GM19328 (cell line): ENCODE results near the gene EPB41L1.

Source experiments
- ATAC-seq: cut with Tn5 transposase; IDR thresholded peaks from one replicate; pipeline ENCODE4 v1.9.1; 2021; ENCODE audit warnings: mild to moderate bottlenecking, moderate library complexity; ENCODE audit not compliant: unreplicated experiment

EPB41L1 gene

DNA sequence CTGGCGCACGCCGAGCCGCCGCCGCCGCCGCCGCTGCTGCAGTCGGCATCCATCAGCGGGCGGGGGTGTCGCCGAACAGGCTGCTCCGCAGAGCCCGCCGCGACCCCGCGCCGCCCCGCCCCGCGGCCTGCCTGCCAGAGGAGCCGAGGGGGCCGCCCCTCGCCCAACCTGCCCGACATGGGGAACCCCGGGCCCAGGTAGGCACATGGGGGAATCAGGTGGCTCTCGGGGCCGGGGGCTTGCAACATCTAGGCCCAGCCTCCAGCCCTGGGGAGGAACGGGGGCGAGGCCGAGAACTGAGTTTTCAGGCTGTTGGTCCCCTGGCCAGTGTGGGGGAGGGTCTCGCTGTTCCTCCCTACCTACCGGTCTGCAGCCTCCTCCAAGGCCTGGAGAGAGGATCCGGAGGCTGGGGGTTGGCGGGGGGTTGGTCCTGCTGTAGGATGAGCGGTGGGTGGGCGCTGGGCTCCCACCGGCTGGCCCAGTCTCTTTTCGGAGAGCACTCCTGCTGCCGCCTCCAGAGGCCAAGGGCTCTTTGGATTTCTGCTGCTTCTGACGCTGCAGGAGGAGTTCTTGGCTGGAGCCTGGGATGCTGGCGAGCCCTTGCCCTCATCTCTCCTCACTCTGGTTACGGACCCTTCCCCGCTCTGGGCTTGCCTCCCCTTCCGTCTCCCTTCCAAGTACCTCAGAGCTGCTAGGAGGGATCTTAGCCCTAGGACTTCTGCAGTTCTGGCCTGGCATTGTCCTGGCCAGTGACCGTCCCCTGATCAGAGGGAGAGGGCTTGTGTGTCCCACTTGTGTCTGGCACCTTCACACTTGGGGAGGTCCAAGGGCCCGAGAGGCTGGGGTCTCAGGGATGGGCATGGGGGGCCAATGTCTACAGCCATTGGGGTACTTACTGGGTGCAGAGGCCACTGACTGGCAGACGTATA is at the start of gene EPB41L1:
Gene EPB41L1 (plus strand): TSS at position 41 of the 929 bp plus-strand sequence. CDS start 19,038 bp downstream, outside the sequence.
- no peak for ATAC-seq

DNA sequence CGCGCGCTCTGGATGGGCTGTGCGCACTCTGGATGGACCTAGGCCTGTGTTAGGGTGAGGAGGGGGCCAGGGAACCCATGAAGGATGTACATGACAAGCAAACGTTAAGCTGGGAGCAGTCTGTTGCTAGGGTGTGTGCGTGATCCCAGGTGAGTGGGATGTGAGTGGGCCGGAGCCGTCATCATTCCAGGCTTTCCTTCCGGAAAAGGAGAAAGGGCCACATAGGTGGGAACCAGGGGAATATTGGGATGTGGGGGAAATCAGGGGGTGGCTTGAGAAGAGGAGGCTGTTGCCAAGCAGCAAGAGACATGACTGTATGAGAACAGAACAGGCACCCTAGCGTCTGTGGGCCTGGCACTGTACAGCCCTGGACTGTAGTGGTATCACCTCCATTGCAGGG is 49.7 kb upstream of the EPB41L1 start:
- no peak for ATAC-seq

DNA sequence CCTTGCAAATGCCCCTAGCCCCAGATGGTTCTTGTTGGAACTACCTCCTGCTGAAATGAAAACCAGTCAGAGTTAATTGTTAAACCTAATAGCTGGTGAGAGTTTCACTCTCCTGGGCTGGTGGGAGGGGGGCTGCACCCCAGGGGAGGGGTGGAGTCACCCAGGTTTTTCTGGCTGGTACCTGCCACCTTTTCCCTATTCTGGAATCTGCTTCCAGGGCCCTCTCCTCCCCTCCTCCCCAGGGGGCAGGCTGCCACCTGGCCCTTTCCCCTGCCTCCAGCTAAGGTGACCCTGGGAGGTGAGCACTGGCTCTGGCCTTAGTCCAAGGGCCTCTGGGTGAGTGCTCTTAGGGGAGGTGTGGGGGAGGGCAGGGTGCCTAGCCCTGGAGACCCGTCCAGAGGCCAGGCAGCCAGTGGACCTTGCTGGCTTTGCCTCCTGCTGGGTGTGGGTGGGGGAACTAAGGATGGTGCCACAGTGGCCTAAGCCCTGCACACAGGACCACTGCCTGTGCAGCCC is 48.8 kb upstream of the EPB41L1 start:
- ATAC-seq: no peak

DNA sequence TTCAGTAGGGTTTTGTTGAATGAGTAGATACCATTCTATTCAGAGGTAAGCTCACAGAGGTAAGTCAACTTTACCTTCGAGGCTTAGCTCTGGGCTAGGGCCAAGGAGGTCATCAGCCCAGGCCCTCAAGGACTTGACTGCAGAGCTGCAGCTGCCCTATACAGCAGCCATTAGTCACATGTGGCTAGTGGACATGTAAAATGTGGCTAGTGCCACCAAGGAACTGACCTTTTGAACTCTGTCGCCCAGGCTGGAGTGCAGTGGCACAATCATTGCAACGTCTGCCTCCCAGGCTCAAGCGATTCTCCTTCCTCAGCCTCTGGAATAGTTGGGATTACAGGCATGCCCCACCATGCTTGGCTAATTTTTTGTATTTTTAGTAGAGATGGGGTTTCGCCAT is 47.9 kb upstream of the EPB41L1 start:
- ATAC-seq: no peak

DNA sequence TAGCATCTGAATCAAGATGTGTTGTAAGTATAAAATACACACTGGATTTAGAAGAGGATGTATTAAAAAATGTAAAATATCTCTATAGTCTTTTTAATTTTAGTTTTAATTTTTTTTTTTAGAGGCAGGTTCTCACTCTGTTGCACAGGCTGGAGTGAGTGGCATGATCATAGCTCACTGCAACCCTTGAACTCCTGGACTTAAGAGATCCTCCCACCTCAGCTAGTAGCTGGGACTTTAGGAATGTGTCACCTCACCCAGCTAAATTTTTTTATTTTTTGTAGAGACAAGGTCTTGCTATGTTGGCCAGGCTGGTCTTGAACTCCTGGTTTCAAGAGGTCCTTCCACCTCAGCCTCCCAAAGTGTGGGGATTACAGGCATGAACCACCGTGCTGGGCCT is 46.7 kb upstream of the EPB41L1 start:
- no peak for ATAC-seq

DNA sequence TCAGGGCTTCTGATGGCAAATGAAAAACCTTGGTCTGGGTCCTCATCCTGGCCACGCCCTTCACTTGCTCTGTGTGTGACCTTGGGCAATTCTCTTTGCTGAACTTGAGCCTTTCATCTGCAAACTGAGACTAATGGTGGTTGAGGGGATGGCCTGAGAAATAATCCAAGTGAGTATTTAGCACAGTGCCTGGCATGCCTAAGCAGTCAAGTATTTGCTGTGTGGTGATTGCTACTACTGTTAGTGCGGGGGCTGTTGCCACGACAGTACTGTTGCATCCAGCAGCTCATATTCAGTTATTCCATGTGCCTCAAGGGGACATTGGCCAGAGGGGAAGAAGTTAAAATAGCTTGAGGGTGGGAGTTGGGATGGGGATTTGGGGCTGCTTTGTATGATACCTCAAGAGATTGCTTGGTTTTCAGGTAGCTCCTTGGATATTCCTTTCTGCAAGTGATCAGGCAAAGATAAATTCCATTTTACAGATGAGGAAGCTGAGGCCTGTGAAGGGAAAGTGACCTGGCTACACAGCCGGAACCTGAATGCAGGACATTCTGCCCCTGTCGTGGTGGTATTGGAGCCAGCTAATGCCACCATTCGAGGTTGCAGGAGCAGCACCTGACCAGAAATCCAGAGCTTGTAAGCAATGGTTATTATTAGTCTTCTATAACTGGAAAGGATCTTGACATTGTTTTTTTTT is 45.1 kb upstream of the EPB41L1 start:
- ATAC-seq: no peak

DNA sequence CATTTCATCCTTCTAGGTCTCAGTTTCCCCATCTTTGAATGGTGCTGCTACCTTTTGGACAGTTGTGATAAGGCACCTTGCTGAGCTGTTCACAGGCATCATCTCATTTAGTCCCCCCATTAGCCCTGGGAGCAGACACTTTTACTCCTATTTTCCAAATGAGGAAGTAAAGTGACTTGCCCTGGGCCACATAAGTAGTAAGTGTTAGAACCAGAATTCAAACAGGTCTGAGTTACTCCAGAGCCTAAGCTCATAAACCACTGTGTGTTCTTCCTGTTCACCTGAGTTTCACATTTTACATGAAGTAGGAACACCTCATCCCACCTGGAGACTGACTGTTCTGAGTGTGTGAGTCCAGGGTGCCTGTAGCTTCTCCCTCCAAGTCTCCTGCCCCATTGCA is 43.5 kb upstream of the EPB41L1 start:
- no peak for ATAC-seq

GRCh38 chr20:36112112-36112511 is 42.4 kb upstream of the EPB41L1 start:
- no peak for ATAC-seq

GRCh38 chr20:36113036-36113435 is 41.5 kb upstream of the EPB41L1 start:
- ATAC-seq: no peak

- ATAC-seq: no peak
These were observed 40.8 kb upstream of the EPB41L1 start for GRCh38 chr20:36113566-36114250.

GRCh38 chr20:36114707-36115106 is 39.8 kb upstream of the EPB41L1 start:
- ATAC-seq: no peak

GRCh38 chr20:36115925-36116324 is 38.6 kb upstream of the EPB41L1 start:
- no peak for ATAC-seq

DNA sequence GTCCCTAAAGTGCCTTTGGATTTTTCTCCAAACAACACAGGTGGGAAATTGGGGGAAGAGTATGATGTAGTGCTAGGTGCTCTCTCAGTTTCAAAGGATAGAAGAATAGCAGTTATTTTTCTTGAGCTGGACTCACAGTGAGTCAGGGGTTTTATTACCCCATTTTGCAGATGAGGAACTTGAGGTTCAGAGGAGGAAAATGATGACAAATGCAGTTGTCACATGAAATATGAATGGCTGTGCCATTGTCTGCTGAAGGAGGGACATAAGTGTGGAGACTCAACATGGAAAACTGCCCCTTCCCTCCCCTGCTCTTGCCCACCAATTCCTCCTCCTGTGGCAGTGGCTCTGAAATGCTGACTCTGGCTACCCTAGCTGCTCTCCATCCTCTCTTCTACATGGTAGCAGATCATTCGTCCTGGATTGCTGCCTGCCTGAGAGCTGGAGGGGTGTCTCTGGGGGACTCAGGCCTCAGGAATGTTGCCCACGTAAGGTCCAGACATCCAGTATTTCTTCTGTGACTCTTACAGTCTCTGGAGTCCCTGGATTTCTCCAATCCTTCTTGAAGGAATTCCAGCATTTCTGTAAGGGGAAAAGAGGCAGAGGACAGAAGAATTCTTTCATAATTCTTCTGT is 37.6 kb upstream of the EPB41L1 start:
- no peak for ATAC-seq

GRCh38 chr20:36117638-36118037 is 36.9 kb upstream of the EPB41L1 start:
- ATAC-seq: no peak

DNA sequence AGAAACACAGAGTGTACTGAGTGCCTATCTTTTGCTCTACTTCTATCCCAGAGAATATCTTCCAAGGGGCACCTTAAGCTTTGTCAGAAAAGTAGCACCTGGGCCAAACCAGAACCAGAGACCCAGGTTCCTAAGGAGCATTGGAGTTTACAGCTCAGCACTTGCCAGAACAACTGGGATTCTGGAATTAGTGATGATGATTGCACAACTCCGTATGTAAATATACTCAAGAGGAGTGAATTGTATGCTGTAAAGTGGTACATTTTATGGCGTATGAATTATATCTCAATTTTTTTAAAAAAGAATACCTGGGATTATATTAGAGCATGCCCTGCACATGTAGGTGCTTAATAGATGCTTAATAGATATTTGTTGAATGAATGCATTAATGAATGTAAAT is 36.2 kb upstream of the EPB41L1 start:
- no peak for ATAC-seq

DNA sequence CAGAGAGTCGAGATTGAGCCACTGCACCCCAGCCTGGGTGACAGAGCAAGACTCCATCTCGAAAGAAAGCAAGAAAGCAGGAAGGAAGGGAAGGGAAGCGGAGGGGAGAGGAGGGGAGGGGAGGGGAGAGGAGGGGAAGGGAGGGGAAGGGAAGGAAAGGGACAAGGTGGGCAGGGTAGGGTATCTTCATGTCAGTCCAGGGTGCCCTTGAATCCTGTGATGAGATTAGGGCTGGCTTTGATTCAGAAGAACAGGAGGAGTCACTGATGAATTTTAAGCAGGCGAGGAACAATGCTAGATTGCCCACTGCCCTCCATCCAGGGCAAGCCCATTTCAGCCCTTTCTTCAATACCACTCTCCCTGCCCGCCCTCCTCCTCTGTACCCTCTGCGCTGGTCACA is 35.0 kb upstream of the EPB41L1 start:
- no peak for ATAC-seq

DNA sequence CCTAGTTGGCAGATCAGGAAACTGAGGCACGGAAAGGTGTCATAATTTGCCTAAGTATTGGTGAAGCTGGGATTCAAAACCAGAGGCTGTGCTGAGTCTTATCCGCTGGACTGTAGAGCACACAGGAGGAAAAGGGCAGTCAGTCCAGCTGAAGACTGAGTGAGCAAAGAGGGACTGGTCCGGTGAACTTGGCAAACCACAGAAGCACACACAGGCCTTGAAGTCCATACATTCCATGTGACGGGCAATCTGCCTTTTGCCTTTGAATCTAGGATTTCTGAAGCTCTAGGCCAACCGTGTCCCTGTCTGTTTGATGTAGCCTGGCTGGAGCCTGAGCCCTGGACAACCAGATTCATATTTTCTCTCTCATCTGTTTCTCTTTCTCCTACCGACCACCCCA is 34.3 kb upstream of the EPB41L1 start:
- no peak for ATAC-seq

DNA sequence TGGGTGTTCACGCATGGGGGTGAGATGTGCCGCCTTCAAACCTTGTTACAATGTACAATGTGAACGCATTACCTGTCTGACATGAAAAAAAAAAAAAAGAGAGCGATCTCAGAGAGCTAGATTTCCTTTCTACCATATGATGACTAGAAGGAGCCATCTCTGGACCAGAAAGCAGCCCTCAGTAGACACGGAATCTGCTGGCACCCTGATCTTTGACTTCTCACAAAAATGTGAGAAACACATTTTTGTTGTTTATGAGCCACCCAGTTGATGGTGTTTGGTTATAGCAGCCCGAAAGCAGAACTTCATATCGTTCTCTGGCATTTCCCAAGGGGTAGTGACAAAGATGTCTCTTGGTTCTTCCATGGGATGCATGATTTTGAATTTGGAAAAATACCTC is 33.5 kb upstream of the EPB41L1 start:
- ATAC-seq: no peak

- no peak for ATAC-seq
These were observed 32.3 kb upstream of the EPB41L1 start for GRCh38 chr20:36121981-36122930.

DNA sequence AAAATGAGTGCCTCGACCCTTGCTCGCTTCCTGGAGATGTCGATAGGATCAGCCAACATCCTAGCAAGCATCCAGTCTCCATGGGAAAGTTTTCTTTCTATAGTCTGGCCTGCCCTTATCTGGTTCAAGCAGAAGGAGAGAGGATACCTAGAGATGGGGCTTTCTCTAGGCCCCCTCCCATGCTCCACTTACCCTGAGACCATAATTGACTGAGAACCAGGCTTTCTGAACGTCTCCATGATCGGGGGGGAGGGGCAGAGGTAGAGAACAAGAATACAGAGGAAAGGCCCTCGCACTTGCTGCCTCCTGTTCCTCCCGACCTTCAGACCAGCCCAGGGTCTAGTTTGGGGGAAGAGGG is 31.6 kb upstream of the EPB41L1 start:
- ATAC-seq: no peak
